EH (cell line): ENCODE data around the gene TMEM44.
"Not testable (repeated sequence)": the region's sequence is repeated elsewhere in the genome, so short reads cannot be mapped to it uniquely, and the experiment has no call there.

Experiments
- DNase-seq: peaks from one replicate; pipeline ENCODE4 v3.0.0-alpha.2; 2015; ENCODE audit warnings: low read depth

The TMEM44 gene

DNA sequence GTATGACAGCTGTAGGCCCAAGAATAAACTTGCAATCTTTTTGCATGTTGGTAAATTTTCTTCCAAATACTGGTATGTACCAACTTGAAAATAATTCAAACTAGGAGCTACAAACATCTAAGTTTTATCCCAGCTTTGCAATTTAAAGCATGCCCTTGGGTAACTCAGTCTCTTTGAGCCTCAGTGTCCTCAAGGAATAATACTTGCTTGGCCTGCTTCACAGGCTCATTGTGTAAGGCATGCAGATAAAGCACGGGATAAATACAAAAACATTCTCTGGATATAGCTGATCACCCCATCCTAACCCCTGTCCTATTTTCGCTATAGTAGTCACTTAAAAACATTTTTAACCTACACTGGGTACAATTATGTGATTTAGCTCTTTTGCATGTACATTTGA lies 9.6 kb upstream of the TMEM44 start:
- no peak for DNase-seq

DNA sequence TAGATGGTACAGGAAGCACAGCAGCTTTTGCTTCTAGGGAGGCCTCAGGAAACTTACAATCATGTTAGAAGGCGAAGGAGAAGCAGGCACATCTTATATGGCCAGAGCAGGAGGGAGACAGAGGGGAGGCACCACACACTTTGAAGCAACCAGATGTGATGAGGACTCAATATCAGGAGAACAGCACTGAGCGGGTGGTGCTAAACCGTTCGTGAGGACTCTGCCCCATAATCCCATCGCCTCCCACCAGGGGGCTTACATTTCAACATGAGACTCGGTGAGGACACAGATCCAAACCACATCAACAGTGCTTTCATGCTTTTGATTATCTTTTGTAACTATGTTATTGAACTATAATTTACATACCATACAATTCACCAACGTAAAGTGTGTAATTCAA lies 7.6 kb upstream of the TMEM44 start:
- peak; percentile 15 for DNase-seq

DNA sequence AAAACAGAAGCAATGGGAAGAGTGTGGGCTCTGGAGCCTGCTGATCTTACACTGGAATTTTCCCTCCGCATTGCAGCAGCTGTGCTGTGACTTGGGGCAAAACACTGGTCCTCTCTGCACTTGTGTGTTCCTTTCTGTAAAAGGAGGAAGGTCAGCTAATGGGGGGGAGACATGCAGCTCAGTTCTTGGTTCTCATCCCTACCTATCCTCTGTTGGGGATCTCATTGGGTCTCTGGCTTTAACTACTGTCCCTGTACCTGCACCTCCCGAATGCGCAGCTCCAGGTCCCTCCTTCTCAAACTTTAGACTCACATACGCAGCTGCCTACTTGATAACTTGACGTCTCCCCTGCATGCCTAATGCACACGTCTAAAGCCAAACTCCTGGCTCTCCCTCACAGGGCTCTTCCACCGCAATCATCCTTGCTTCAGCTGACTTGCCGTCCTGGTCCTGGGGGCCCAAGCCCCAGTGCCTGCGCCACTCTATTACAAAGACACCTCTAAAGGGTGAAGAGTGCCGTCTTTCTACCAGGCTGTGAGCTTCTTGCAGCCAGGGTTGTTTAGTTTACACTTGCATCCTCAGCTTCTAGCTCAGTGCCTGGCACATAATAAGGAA lies 5.9 kb upstream of the TMEM44 start:
- DNase-seq, result no peak

DNA sequence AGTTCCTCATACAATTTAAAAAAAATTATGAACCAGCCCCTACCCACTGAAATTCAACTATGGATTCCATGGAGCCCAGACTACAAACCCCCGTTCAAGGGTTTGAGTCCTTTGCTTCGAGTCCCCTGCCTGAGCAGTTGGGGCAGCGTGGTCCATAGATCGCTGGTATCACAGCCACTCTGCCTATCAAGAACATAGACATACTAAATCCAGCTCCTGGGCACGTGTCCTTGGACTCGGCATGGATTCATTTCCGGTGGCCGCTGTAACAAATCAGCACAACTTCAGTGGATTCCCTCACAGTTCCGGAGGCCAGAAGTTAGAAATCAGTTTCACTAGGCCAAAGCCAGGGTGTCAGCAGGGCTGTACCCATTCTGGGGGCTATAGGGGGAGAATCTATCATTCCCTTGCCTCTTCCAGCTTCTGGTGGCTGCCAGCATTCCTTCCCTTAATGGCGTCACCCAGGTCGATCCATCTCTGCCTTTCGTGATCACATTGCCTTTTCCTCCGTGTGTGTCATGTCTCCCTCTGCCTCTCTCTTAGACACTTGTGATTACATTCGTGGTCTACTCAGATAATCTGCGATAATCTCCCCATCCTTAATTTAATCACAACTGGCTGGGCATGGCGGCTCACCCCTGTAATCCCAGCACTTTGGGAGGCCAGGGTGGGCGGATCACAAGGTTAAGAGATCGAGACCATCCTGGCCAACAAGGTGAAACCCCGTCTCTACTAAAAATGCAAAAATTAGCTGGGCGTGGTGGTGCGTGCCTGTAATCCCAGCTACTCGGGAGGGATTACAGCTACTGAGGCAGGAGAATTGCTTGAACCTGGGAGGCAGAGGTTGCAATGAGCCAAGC lies 4.6 kb upstream of the TMEM44 start:
- DNase-seq, result no peak

DNA sequence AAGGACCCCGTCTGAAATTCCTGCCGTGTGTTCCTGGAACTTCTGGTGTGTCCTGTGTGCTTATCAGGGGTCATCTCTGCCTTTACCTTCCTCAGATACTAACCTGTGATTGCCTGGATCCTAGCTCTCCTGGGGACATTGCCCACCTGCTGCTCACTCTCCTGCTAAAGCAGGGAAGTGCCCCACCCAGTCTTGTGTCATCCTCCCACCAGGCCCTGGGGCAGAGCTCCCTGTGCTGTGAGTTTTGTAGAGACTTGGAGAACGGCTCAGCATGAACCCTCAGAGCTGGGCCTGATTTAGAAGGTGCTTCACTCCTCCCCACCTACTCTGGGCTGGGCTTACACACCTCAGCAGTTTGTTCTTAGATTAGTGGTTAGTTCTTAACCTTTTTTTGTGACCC lies 3.8 kb upstream of the TMEM44 start:
- DNase-seq, result no peak

DNA sequence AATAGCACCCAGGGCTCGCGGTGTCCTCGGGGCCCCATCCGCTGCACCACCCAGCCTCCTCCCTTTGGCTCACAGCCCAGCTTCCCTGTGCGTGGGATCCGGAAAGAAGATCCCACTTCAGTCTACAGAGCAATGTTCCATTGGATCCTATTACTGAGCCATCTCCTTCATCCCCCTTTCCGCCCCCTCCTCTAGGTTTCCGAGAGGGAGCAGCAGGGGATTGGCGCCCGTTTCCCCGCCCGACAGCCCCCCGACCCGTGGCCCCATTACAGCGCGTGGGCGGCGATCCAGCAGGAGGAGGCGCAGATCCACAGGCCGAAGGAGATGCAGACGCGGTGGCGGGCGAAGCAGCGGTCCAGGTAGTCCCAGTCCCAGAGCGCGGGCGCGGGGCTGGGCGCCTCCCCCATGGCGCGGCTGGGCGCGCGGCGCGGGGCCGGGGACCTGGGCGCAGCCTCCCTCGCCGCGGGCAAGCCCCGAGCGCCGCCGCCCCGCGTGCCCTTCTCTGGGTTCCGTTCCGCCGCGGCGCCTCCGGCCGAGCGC lies 340 bp downstream of the TMEM44 start:
- peak; percentile 52 for DNase-seq

DNA sequence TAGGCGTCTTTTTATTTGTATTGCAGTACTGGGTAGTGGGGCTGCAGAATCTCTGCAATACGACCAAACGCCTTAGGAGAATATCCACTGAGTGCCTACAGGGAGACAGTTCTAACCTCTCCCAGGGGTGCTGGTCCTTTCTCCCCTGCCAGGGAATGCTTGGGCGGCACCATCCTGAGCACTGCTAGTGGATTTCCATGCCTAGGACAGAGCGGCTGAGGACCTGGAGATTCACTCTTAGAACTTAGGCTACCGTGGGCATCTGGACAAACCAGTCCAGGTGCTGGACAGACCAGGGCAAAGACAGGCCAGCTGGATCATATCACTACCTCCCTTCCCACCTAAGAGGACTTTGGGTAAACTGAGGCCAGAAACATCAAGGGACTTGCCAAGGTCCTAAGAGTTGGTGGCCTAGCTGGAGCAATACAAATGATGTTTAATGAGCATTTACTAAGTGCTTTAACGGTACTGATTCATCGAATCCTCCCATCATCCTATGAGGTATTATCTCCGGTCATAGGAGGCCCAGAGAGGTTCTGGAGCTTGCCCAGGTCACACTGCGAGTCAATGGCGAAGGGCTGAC lies 902 bp downstream of the TMEM44 start:
- no peak for DNase-seq

DNA sequence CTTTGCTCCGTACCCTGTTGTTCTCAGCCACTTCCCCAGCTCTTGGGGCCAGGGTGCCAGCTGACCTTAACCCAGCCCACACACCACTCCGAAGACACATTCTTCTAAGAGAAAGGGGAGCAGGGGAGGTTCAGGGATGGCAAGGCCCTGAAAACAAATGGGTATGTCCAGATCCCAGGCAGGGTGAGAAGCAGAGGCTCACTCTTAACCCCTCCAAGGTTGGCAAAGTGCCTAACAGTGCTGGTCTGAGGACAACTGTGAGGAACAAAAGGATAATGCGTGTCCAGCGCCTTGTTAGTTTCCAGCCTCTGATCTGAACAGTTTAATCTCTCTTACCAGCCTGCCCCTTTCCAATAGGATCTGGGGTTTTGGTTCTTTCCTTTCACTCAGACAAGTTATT lies 1.5 kb downstream of the TMEM44 start:
- DNase-seq, result no peak

DNA sequence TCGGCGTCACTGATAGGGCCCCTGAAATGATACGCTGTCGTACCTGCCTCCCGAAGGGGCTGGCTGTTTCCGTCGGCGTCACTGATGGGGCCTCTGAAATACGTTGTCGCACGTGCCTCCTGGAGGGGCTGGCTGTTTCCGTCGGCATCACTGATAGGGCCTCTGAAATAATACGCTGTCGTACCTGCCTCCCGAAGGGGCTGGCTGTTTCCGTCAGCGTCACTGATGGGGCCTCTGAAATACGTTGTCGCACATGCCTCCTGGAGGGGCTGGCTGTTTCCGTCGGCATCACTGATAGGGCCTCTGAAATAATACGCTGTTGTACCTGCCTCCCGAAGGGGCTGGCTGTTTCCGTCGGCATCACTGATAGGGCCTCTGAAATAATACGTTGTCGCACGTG lies 2.5 kb downstream of the TMEM44 start:
- DNase-seq, result not testable (repeated sequence)

DNA sequence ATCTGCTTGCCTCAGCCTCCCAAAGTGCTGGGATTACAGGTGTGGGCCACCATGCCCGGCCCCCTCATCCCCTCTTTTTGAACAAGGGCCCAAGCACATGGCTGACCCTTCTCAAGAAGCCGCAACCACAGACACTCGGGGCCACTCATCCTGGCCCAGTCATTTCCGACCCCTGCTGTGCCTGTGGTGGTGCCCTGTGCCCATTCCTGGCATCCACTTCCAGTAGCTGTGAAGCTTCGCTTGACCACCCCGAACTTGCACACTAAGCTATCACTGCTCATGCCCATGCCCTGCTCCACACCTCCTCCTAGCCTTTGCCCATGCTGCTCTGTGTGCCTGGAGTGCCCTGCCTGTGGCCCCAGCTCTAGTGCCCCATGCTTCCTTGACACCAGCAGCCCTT lies 8.3 kb downstream of the TMEM44 start:
- no peak for DNase-seq

DNA sequence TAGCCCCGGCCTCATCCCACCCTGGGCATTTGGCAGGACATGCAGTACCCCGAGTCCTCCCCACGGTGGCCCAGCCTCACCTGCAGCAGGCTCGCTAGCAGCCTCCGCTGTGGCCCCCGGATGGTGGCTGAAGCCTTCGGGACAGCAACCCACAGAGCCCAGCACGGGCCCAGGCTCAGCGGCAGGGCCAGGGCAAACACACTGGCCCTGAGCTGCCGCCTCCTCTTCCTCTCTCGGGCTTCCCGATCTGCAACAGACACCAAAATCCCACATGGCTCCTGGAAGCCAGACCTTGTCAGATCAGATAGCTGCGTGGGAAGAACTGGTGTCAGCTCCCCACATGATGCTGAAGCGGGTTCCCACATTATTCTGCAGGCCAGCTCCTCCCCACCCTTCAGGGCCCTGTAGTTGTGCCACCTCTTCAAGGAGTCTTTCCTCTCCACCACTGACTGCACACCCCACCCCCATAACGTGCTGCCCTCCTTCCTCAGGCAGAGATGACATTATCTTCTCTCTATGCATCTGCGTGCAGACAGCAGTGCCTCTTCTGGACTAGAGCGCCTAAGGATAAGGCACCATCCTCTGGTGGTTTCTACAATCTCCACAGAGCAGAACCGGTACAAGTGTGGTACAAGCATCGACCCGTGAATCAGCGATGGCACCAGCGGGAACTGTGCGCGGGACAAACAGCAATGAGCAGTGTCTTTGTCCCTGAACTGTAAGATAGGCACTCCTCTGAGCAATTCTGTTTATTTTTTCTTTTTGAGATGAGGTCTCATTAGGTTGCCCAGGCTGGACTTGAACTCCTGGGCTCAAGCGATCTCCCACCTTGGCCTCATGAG lies 9.5 kb downstream of the TMEM44 start:
- no peak for DNase-seq

DNA sequence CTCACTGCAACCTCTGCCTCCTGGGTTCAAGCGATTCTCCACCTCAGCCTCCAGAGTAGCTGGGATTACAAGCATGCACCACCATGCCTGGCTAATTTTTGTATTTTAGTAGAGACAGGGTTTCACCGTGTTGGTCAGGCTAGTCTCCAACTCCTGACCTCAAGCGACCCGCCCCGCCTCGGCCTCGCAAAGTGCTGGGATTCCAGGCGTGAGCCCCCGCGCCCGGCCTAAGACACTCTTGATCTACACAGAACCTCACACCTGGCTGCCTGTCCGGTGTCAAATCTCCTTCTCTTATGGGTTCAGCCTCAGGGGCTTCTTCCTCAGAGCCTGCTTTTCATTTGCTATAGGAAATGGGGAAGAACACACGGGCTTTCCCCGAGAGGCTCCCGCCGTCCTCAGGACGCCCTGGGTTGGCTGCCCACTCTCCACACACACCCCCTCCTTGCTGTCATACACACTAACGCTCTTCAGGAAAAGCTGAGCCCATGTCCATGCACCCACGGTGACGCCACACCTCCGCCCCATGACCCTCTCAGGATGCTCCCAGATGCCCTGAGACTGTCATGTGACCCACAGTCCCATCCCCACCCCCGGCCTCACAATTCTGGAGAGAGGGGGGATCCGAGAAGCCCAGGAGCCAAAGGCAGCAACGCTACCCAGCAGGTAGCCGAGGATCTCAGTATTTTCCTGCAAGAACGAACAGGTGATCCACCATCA lies 10.4 kb downstream of the TMEM44 start:
- no peak for DNase-seq

DNA sequence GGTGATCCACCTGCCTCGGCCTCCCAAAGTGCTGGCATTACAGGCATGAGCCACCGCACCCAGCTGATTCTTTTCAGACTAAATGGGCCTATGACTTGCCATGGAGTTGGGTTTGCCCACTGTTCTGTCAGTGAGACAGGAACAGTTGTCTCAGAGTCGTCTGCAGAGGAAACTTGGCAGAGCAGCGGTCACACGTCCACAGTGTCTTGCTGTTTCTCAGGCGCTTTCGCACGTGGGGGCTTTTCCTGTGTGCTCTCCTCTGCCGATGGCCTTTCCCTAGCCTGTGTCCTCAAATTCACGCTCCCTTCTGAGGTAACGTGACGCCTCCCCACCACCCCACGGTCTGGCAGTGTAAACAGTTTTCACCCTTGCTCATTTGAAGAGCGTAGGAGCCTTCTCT lies 11.3 kb downstream of the TMEM44 start:
- no peak for DNase-seq

DNA sequence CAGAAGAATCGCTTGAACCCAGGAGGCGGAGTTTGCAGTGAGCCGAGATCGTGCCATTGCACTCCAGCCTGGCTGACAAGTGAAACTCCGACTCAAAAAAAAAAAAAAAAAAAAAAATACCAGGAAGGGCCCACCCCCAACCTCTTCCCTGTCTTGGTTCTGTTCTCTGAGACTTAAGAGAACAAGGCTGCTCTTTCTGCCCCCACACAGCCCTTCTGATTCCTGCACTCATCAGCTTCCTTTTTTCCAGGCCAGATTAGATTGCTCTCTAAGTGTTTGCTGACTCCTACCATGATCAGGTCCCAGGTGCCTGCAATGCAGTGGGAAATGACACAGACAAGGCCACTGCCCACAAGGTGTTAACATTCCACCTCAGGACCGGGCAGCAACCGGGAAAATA lies 13.0 kb downstream of the TMEM44 start:
- no peak for DNase-seq

DNA sequence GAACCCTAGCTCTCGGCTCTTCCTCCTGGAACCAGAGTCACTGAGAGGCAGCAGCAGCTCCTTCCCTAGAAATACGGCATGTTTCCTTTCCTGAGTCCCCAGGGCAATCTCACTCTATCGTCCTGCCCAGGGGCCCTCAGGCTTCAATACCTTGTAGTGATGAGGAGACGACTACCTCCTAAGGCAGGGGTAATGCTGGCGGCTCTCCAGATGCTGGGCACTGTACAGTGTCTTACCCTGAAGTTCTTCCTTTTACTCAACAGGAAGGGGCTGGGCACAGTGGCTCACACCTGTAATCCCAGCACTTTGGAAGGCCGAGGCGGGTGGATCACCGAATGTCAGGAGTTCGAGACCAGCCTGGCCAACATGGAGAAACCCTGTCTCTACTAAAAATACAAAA lies 13.5 kb downstream of the TMEM44 start:
- DNase-seq, result no peak

DNA sequence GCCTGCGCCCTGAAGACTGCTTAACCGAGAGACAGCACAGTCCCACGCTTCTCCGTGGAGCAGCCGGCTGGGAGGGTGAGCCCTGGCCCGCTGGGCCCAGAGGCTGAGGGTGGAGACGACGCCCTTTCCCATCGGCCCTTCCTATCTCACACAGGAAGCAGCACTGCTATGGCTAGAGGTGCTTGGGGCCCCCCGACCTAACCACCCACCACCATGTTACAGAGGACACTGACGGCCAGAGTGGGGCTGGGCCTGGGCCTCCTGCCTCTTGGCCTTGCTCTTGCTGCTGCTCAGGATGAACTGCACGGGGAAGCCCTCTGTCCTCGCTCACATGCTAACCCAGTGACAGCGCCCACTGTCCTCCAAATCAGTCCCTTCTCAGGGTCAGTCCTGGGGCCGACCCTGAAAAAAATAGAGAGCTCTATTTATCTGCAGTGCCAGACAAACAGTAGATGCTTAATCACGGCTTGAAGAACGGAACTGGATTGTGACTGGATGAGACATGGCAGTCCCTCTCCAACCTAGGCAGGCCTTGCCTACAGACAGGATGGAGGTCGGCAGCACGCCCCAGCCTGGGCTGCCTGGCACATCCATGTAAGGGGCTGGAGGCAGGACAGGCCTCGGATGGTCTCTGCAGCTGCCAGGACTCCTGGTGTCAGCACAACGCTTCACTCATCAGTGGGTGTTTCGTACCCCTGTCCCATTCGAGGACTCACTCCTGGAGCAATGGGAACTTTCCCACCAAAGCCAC lies 14.2 kb downstream of the TMEM44 start:
- no peak for DNase-seq

DNA sequence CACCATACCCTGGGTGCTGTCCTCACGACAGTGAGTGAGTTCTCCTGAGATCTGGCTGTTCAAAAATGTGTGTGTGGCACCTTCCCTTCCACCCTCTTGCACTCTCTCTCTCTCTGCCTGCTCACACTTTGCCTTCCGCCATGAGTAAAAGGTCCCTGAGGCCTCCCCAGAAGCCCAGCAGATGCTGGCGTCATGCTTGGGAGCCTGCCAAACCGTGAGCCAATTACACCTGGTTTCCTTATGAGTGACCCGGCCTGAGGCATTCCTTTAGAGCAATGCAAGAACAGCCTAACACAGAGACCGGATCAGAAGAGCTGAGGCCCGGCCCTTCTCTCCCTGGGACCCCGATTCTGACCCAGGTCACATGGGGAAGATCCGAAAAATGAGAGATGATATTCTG lies 15.4 kb downstream of the TMEM44 start:
- peak; percentile 22 for DNase-seq

DNA sequence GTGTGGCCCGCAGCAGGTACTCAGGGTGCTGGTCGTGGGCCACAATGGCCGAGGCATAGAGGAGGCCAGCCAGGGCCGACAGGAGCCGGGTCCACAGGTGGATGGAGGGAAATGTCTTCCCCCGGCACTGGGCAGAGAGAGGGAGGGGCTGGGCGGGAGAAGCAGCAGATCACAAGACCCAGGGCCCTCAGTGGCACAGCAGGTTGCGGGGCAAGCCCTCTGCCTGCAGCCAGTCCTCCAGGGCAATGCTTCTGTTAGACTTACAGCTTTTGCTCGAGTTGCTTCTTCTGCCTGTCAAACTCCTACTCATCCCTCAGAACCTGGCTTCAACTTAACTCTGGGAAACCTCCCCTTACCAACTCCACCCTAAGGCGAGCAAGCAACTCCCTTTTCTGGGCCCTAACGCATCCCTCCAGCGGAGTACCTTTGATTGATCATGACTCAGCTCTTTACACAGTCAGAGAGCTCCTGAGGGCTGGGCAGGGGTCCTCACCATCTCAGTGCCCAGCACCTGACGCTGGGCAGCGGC lies 16.0 kb downstream of the TMEM44 start:
- no peak for DNase-seq

DNA sequence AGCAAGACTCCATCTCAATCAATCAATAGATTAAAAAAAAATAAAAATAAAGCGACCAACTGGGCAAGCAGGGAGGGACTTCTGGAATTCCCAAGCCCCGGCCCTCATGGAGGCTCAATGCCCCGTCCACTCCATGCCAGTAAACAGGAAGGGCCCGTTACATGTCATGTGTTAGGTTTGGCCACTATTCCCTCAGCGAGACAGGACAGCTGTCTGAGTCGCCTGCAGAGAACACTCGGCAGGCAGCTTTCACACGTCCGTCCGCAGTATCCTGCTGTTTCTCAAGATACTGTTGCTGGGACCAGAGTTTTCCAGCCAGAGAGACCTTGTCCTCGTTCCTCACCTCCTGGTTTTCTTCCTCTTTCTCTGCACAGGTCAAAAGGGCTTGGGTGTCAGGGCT lies 18.0 kb downstream of the TMEM44 start:
- DNase-seq, result no peak

DNA sequence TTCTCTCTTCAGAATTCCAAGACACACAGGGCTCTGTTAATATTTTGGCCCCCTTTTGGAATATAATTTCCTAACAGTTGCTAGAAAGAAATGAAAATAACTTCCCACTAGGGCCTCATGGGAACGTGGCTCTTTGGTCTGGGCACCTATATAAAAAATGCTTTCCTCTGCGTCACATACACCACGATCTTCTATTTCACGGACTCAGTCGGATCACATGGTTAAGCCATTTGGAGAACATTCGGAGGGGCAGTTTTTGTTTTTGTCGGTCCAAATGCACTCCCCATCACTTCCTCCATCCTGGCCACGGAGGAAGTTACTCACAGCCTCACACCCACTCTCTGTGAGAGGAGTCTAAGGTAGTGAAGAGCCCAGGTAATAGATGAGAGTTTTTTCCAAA lies 21.0 kb downstream of the TMEM44 start:
- no peak for DNase-seq

DNA sequence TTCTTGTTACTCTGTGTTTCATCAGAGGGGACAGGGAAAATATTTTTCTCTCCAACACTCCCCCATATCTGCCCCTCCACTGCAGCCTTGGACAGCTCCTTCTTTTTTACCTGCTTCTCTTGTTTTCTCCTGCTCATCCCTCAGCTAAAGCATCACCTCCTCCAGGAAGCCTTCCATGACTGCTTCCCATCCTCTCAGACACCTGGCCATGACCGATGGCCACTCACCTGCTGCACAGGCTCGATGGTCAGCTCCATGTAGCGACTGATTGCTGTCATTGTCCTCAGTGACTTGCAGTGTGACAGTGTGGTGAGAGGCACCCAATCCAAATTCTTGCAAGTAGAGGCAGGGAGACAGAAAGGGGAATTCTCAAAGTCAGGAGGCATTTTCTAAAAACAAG lies 22.5 kb downstream of the TMEM44 start:
- no peak for DNase-seq
